ENCODE measurements around the gene TMEM243. TPM values are rescaled to one million over a fixed set of nuclear protein-coding genes. Genes with fewer than 3 reads are reported as not detected.
"Not testable (repeated sequence)": the region's sequence is repeated elsewhere in the genome, so short reads cannot be mapped to it uniquely, and the experiment has no call there.

TMEM243 gene
- total and polyA plus RNA-seq, 2 donors (not counting 1 experiment from before 2014, with no cell fraction given) = 161 to 164 TPM

DNA sequence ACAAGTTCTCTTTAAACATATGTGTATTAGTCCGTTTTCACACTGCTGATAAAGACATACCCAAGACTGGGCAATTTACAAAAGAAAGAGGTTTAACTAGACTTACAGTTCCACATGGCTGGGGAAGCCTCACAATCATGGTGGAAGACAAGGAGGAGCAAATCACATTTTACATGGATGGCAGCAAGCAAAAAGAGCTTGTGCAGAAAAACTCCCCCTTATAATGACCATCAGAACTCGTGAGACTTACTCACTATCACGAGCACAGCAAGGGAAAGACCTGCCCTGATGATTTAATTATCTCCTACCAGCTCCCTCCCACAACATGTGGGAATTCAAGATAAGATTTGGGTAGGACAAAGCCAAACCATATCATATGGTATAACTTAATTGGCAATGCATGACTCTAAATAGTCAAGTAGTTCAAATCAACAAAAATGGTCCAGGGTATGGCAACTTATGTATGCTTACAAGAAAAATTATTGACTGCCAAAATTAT, 34.1 kb upstream of the TMEM243 start:
- Histone ChIP-seq H3K36me3 (replicated peaks in 1 of 2; ENCODE audit: control extremely low read depth in 1 of 2, control insufficient read depth in 1 of 2, extremely low read depth in 1 of 2, insufficient read depth in 2 of 2, low read length in 1 of 2) (no peaks in the 10 kb centered on the region), H2AFZ (ENCODE audit: insufficient read depth, low read depth, low read length, poor library complexity, severe bottlenecking) (no peak overlapping the region), H3K4me1 (ENCODE audit: control insufficient read depth in 2 of 2, insufficient read depth in 2 of 2, low read length in 2 of 2) (no peaks in the 10 kb centered on the region), H3K79me2 (ENCODE audit: control insufficient read depth, insufficient read depth, low read length) (no peaks in the 10 kb centered on the region), H3K9me3 (ENCODE audit: control extremely low read depth in 1 of 3, control insufficient read depth in 2 of 3, insufficient read depth in 1 of 3, low read length in 2 of 3) (no peaks in the 10 kb centered on the region), H3K27ac (ENCODE audit: low read length in 2 of 2) (no peak overlapping the region), H3K4me3 (ENCODE audit: control extremely low read depth in 1 of 5, extremely low read depth in 1 of 5, insufficient read depth in 1 of 5, low read depth in 2 of 5, low read length in 4 of 5) (no peak overlapping the region), H3K9ac (ENCODE audit: low read length) (no peak overlapping the region), H3K4me2 (replicated peaks; ENCODE audit: low read depth, low read length, poor library complexity, severe bottlenecking) (no peak overlapping the region), H3K27me3 (replicated peaks in 1 of 4; ENCODE audit: control extremely low read depth in 1 of 4, control insufficient read depth in 3 of 4, insufficient read depth in 4 of 4, low read length in 3 of 4) (peaks cover 0 to 9% (median 2%) of the 10 kb centered on the region in 4 experiments), H4K20me1 (ENCODE audit: control insufficient read depth, insufficient read depth, low read length, poor library complexity, severe bottlenecking) (no peaks in the 10 kb centered on the region)
- POLR2A ChIA-PET = no interaction called here
- H3K27ac Mint-ChIP-seq = no peak overlapping the region
- no peaks in the 10 kb centered on the region for H3K9me3 Mint-ChIP-seq (ENCODE audit: insufficient read depth)
- DNase-seq = no peak
- no CpG with 5 or more reads among the region's 3 CpGs for WGBS (ENCODE audit: insufficient coverage)
- no peak overlapping the region for H3K4me3 Mint-ChIP-seq
- H3K27me3 Mint-ChIP-seq = peaks cover 34% of the 10 kb centered on the region
- no peaks in the 10 kb centered on the region for H3K4me1 Mint-ChIP-seq
- CTCF ChIA-PET = no interaction called here
- no peak for TF ChIP-seq EZH2 (IDR thresholded peaks at IDR 0.05; ENCODE audit: borderline replicate concordance, insufficient read depth, low read depth, low read length, poor library complexity, severe bottlenecking)
- TF ChIP-seq, protein P1, sequence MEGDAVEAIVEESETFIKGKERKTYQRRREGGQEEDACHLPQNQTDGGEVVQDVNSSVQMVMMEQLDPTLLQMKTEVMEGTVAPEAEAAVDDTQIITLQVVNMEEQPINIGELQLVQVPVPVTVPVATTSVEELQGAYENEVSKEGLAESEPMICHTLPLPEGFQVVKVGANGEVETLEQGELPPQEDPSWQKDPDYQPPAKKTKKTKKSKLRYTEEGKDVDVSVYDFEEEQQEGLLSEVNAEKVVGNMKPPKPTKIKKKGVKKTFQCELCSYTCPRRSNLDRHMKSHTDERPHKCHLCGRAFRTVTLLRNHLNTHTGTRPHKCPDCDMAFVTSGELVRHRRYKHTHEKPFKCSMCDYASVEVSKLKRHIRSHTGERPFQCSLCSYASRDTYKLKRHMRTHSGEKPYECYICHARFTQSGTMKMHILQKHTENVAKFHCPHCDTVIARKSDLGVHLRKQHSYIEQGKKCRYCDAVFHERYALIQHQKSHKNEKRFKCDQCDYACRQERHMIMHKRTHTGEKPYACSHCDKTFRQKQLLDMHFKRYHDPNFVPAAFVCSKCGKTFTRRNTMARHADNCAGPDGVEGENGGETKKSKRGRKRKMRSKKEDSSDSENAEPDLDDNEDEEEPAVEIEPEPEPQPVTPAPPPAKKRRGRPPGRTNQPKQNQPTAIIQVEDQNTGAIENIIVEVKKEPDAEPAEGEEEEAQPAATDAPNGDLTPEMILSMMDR (IDR thresholded peaks at IDR 0.05) = no peak
- intact Hi-C loops (cut with micrococcal nuclease) = no loop called here
- ATAC-seq (ENCODE audit: low read depth) = no peak

DNA sequence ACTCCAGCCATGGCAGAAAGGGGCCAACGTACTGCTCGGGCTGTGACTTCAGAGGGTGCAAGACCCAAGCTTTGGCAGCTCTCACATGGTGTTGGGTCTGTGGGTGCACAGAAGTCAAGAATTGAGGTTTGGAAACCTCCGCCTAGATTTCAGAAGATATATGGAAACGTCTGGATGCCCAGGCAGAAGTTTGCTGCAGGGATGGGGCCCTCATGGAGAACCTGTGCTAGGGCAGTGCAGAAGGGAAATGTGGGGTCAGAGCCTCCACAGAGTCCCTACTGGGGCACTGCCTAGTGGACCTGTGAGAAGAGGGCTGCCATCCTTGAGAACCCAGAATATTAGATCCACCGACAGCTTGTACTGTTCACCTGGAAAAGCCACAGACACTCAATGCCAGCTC, 26.1 kb upstream of the TMEM243 start:
- H3K9ac ChIP-seq (ENCODE audit: low read length); DNase-seq; H4K20me1 ChIP-seq (ENCODE audit: control insufficient read depth, insufficient read depth, low read length, poor library complexity, severe bottlenecking); H3K27ac ChIP-seq (ENCODE audit: low read length in 2 of 2); H3K79me2 ChIP-seq (ENCODE audit: control insufficient read depth, insufficient read depth, low read length); H3K27ac Mint-ChIP-seq; H3K4me2 ChIP-seq (replicated peaks; ENCODE audit: low read depth, low read length, poor library complexity, severe bottlenecking); H3K36me3 ChIP-seq (replicated peaks in 1 of 2; ENCODE audit: control extremely low read depth in 1 of 2, control insufficient read depth in 1 of 2, extremely low read depth in 1 of 2, insufficient read depth in 2 of 2, low read length in 1 of 2); intact Hi-C loops (cut with micrococcal nuclease); H3K4me3 ChIP-seq (ENCODE audit: control extremely low read depth in 1 of 5, extremely low read depth in 1 of 5, insufficient read depth in 1 of 5, low read depth in 2 of 5, low read length in 4 of 5); H3K4me1 Mint-ChIP-seq; H2AFZ ChIP-seq (ENCODE audit: insufficient read depth, low read depth, low read length, poor library complexity, severe bottlenecking); ATAC-seq (ENCODE audit: low read depth); H3K4me1 ChIP-seq (ENCODE audit: control insufficient read depth in 2 of 2, insufficient read depth in 2 of 2, low read length in 2 of 2); H3K27me3 ChIP-seq (replicated peaks in 1 of 4; ENCODE audit: control extremely low read depth in 1 of 4, control insufficient read depth in 3 of 4, insufficient read depth in 4 of 4, low read length in 3 of 4); H3K4me3 Mint-ChIP-seq; POLR2A ChIA-PET: not testable (repeated sequence)
- peaks cover 12% of the 10 kb centered on the region for H3K9me3 Mint-ChIP-seq (ENCODE audit: insufficient read depth)
- H3K27me3 Mint-ChIP-seq = peaks cover 17% of the 10 kb centered on the region
- 90% methylated on average over 5 of the region's 5 CpGs for WGBS (ENCODE audit: insufficient coverage)
- CTCF ChIA-PET = interaction anchor here (0.8 kb wide), 1 partner anchor 9 kb away, joined by 3 read pairs; no protein-coding TSS in a partner anchor
- H3K9me3 ChIP-seq (ENCODE audit: control extremely low read depth in 1 of 3, control insufficient read depth in 2 of 3, insufficient read depth in 1 of 3, low read length in 2 of 3) = peaks cover 0 to 19% (median 8%) of the 10 kb centered on the region in 3 donors

DNA sequence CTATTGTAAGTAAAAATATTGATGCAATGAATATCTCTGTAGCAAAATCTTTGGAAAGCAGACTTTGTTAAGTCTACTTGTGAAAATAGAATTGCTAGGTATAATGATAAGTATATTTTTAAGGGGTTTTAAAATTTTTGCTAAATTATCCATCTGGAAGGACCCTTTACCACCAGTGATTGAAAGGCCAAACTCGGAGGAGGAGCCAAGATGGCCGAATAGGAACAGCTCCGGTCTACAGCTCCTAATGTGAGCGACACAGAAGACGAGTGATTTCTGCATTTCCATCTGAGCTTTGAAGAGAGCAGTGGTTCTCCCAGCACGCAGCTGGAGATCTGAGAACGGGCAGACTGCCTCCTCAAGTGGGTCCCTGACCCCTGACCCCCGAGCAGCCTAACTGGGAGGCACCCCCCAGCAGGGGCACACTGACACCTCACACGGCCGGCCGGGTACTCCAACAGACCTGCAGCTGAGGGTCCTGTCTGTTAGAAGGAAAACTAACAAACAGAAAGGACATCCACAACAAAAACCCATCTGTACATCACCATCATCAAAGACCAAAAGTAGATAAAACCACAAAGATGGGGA, 19.0 kb upstream of the TMEM243 start:
- H3K79me2 ChIP-seq (ENCODE audit: control insufficient read depth, insufficient read depth, low read length); H3K4me1 Mint-ChIP-seq; H3K4me2 ChIP-seq (replicated peaks; ENCODE audit: low read depth, low read length, poor library complexity, severe bottlenecking); H3K27me3 ChIP-seq (replicated peaks in 1 of 4; ENCODE audit: control extremely low read depth in 1 of 4, control insufficient read depth in 3 of 4, insufficient read depth in 4 of 4, low read length in 3 of 4); H3K4me3 Mint-ChIP-seq; H3K4me3 ChIP-seq (ENCODE audit: control extremely low read depth in 1 of 5, extremely low read depth in 1 of 5, insufficient read depth in 1 of 5, low read depth in 2 of 5, low read length in 4 of 5); DNase-seq; H3K9ac ChIP-seq (ENCODE audit: low read length); H3K9me3 Mint-ChIP-seq (ENCODE audit: insufficient read depth); H3K4me1 ChIP-seq (ENCODE audit: control insufficient read depth in 2 of 2, insufficient read depth in 2 of 2, low read length in 2 of 2); H3K36me3 ChIP-seq (replicated peaks in 1 of 2; ENCODE audit: control extremely low read depth in 1 of 2, control insufficient read depth in 1 of 2, extremely low read depth in 1 of 2, insufficient read depth in 2 of 2, low read length in 1 of 2); ATAC-seq (ENCODE audit: low read depth); H3K9me3 ChIP-seq (ENCODE audit: control extremely low read depth in 1 of 3, control insufficient read depth in 2 of 3, insufficient read depth in 1 of 3, low read length in 2 of 3); H4K20me1 ChIP-seq (ENCODE audit: control insufficient read depth, insufficient read depth, low read length, poor library complexity, severe bottlenecking); intact Hi-C loops (cut with micrococcal nuclease); H3K27me3 Mint-ChIP-seq; POLR2A ChIA-PET; H3K27ac ChIP-seq (ENCODE audit: low read length in 2 of 2); H2AFZ ChIP-seq (ENCODE audit: insufficient read depth, low read depth, low read length, poor library complexity, severe bottlenecking); H3K27ac Mint-ChIP-seq: not testable (repeated sequence)
- CTCF ChIA-PET = interaction anchor here (1.3 to 4.6 kb wide), 4 partner anchors 91 to 313 kb away, joined by 4 to 70 read pairs (median 6); no protein-coding TSS in a partner anchor
- WGBS (ENCODE audit: insufficient coverage) = 100% methylated on average over 2 of the region's 11 CpGs
